Astrocyte of the hippocampus (primary cell): ENCODE results near the gene RND2.
"Not testable (repeated sequence)": the region's sequence is repeated elsewhere in the genome, so short reads cannot be mapped to it uniquely, and the experiment has no call there.

Source experiments
- DNase-seq: peaks from one replicate; pipeline ENCODE4 v3.0.0; 2011; ENCODE audit warnings: low read depth, low spot score

RND2 gene

DNA sequence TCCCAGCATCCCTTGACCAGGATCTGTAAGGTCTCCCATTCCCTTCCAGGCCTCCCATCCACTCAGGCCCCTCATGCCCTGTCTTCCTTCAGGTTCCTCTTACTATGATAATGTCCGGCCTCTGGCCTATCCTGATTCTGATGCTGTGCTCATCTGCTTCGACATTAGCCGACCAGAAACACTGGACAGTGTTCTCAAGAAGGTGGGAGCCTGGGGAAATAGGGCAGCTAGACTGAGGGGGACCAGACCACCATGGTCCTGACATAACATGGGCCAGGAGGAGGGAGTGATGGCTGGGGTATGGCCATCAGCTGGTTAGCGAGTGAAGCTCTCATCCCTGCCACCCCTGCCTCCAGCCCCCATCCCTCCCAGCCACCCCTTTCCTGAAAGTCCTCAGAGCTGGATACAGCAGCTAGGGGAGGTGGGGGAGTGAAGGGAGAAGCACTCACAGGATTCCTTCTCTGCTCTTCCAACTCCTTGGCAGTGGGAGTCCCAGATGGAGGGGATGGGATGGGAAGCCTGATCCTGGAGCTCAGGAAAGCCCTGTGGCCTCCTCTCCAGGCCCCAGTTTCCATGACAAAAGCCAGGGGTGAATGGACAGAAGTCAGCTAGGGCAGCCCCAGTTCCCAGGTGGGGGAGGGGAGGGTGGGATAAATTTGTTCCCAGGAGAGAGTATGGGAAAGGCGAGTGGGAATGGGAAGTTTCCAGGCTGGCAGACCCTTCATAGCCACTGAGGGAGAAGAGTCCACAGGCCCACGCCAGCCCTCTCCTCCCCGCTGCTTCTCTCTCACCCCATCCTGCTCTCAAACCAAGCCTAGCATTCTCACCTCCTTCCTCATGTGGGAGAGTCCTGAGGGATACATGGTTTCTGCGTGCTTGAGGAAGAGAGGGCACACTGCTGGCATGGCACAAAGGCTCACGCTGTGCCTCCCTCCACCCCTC, 2.3 kb downstream of the RND2 start:
- DNase-seq, result no peak

DNA sequence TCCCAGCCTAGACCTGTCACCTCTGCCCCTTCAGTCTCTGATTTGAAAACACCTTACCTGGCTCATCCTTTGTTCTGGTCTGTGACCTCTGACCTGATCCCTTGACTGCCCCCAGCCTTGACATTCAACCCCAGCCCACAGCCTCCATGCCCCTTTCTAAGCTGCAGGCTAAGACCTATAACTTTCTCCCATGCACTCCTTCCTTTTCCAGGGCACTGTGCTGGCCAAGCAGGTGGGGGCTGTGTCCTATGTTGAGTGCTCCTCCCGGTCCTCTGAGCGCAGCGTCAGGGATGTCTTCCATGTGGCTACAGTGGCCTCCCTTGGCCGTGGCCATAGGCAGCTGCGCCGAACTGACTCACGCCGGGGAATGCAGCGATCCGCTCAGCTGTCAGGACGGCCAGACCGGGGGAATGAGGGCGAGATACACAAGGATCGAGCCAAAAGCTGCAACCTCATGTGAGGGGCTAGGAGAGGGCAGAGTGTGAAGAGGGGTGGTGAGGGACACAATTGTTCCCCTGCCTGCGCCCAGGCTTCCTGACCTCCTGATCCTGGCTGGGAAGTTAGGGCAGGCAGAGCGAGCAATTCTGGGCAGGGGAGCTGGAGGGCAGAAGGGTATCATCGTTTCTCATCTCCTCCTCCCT, 3.3 kb downstream of the RND2 start:
- no peak for DNase-seq

GRCh38 chr17:43030137-43030767, 5.2 kb downstream of the RND2 start:
- no peak for DNase-seq

DNA sequence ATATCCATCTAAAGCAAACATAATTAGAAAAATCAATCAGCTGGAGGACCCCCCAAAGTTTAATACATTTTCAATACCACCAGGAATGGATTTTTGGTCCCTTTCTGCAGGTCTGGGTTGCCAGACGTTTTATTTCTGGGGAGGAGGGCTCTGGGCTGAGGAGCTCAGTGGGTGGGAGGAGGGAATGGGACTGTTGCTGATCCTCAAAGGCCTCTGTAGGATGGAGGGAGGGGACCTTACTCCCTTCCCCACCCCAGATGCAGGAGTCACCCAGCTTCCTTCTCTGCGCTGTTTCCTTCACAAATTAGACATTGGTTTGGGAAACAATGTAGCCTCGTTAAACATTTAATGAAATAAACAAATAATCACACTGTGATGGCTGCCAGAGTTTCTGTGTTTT, 6.6 kb downstream of the RND2 start:
- no peak for DNase-seq

DNA sequence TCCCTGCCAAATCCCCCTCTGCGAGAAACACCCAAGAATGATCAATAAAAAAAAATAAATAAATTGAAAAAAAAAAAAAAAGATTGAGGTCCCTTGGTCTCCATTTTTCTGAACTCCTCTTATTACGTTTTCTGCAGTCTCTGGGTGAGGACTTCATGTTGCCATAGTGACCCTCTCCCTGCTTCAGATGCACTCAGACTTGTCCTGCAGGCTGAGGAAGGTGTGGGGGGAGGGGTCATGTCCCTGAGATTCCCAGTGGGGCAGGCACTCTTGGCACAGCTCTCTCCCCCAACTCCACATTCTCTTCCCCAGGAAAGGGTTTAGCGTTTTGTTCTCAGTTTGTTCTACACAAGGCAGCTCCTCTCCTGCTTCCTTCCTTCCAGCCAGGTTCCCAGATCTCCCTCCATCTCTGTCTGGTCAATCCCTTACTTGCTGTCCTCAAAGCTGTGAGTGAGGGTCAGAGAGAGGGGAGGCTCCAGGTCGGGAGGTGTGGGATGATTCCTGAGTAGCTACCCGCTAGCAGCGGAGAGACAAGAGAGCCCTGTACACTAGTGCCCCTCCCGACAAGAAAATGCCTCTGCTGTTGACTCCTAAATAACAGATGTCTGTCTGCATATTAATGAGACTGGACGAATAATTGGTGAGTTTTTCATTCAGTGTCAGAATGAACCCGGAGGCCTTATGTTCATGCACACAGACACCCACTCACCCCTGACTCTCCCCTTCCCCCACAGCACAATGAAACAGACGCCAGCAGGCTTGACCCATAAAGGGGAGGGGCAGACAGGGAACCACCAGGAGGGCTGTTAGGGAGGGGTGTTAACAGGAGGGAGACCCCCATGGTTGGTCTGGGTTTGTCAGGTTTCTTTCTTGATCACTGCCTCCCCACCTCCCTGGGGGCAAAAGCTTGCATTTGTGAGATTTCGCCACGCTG, 9.2 kb downstream of the RND2 start:
- DNase-seq, result peak; percentile 18

GRCh38 chr17:43034894-43035293, 9.9 kb downstream of the RND2 start:
- no peak for DNase-seq

DNA sequence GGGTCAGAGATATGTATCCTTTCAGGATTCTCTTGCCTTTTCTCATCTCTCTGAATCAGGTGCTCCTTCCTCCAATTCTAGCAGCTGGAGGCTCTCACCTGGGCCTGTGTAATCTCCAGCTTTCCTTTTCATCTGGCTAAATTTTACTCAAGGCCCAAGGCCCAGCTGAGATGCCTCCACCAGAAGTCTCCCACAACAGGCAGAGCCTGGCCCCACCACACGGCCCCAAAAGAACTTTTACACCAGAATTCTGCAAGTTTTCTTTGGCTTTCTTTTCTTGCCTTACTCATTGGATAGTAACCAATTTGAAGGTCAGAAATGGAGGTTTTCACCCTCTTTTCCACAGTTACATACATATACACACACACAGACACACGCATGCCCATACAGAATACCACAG, 14.6 kb downstream of the RND2 start:
- DNase-seq, result no peak

DNA sequence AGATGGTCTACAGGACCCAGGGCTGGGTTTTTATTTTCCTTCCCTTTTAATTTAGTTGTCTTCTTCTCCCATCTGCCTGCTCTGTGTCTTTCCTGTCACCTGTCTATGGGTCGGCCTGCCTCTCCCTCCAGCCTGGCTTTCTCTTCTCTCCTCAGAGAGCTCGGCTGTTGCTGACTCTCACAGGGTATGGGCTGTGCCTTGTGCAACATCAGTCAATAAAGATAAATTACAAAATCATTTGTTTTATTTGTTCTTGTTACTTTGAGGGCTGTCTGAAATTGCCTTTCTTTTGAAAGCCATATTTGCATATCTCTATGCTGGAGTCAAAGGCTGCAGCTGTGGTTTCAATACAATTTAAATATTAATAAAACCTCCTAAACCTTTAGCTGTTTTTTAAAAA, 15.6 kb downstream of the RND2 start:
- DNase-seq, result no peak

- no peak for DNase-seq
Measured at GRCh38 chr17:43042025-43042628, 17.1 kb downstream of the RND2 start.

DNA sequence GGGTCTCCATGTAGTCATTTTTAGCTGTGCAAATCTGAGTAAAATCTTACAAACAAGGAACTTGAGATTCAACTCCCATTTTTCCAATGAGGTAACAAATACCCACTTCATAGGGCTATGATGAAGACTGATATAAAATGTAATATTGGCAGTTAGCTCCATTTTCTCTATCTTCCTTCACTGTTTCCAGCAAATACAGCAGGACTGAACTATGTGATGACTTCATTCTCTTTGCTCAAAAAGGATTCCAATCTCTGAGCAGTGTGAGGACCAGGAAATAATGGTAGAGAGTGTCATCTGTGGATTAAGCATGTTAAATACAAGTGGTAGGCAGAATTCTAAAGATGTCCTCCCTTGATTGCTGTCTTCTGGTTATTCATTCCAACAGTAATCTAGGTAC, 18.3 kb downstream of the RND2 start:
- DNase-seq, result no peak

DNA sequence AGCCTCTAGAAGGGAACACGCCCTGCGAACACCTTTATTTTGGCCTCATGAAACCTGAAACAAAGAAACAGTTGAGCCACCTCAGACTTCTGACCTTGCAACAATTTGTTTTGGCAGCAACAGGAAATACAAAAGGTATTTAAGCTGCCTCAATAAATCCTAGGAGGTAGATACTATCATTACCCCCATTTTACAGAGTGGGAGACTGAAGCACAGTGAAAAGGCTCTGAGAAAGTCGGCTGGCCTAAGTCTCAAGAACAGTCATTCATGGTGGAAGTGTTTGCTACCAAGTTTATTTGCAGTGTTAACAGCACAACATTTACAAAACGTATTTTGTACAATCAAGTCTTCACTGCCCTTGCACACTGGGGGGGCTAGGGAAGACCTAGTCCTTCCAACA, 19.0 kb downstream of the RND2 start:
- no peak for DNase-seq

DNA sequence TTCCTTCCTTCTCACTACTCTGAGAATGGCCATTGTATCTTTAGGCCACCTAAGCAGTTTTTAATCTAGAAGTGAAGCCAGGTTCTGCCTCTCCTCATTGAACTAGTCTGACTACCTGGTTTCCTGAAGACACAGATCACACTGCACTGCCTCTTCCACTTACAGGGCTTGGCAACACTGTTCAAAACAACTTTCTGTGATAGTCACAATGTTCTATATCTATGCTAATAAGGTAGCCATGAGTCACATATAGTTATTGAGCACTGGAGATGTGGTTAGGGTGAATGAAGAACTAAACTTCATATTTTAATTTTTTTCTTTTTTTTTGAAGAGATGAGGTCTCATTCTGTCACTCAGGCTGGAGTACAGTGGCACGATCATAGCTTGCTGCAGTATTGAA, 26.9 kb downstream of the RND2 start:
- peak; percentile 28 for DNase-seq

DNA sequence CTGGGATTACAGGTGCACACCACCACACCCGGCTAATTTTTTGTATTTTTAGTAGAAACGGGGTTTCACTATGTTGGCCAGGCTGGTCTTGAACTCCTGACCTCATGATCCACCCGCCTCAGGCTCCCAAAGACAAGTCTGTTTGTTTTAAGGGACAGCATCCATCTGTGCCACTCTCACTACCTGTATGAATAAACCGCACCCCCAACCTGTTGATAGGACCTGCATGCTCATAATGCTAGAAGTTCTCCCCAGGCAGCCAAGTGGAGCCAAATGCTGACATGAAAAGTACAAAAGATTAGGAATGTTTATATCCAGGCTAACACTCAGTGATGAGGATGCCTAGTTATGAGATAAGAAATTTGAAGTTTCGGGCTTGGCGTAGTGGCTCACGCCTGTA, 28.0 kb downstream of the RND2 start:
- DNase-seq, result not testable (repeated sequence)

DNA sequence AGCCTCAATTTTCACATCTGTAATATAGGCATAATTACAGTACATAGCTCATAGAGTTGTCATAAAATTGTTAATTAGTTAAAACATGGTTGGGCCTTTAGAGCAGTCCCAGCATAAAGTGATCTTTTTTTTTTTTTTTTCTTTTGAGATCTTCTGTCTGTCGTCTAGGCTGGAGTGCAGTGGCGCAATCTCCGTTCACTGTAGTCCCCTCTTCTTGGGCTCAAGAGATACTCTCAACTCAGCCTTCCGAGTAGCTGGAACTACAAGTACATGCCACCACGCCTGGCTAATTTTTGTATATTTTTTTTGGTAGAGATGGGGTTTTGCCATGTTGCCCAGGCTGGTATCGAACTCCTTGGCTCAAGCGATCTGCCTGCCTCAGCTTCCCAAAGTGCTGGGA, 31.0 kb downstream of the RND2 start:
- no peak for DNase-seq

DNA sequence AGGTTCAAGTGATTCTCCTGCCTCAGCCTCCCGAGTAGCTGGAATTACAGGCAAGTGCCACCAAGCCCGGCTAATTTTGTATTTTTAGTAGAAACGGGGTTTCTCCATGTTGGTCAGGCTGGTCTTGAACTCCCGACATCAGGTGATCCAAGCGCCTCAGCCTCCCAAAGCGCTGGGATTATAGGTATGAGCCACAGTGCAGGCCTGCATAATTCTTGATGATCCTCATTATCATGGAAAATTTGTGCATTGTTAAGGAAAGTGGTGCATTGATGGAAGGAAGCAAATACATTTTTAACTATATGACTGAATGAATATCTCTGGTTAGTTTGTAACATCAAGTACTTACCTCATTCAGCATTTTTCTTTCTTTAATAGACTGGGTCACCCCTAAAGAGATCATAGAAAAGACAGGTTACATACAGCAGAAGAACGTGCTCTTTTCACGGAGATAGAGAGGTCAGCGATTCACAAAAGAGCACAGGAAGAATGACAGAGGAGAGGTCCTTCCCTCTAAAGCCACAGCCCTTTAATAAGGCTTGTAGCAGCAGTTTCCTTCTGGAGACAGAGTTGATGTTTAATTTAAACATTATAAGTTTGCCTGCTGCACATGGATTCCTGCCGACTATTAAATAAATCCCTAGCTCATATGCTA, 38.1 kb downstream of the RND2 start:
- no peak for DNase-seq

DNA sequence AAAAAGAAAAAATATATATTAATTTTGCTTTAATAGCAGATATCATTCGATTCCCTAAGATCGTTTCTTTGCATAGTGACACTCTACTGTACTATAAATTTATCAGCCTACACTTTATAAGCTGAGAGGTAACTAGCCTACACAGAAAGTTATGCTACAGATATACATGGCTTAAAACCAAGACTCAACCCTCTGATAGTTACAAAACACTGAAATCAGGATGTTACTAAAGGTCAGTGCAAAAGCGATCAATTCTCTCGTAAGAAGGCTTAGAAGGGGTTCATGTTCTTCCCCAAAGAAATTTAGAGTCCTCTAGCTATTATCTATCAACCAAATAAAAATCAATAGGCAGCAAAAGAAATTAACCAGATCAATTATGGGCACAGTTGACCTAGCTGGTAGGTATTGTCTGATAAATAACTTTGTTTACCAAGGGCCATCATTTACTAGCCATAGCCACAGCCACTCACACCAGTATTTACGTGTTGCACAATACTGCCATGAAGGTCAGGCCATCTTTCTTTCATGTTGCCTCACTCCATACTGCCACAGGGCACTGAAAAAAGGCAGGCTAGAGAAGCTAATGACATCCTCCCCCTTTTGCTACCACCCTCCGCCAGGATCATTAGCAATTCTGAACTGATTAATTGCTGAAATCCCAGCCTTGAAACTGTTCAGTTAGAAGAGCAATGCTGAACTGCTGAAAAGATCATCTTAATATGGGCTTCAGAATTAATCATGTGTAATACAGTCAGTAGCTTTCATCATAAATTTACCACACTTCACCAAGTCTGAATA, 43.7 kb downstream of the RND2 start:
- DNase-seq, result peak; percentile 30

DNA sequence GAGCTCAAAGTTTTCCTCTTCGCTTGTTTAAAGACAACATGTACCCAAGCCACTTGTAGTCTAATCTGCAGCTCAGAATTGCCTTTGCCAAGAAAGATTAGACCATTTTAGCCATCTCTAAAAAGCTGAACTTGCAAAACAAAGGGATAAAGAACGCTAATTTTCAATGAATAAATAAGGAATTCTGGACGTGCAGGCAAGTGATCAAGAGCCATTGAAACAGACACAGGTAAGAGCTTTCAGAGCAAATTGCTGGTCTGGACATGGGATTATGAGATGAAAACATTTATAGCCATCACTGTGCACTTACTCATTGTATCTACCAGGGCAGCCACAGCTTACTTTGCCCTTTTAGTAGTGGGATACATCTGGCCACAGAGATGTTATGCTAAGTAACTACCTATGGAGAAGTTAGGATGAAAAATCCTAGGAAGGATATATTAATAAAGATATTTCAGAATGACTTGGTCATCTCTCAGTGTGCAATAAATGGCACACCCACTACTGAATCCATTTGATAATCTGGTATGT, 44.4 kb downstream of the RND2 start:
- no peak for DNase-seq

DNA sequence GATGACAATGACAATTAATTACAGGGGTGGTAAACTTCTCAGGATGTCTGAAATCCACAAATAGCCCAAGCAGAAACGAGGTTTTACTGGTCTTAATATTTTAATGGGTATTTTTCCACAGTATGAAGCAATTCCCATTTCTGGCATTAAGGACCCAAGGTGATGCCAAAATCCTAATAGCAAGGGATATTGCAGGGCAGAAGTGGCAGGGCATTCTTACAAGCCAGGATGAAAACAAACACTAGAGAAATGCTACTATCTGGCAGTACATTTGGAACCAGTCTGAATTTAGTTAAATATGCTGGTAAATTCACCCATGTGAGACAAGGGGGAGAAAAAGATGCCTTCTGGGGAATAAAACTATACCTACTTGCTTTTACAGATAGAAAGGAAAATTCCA, 45.2 kb downstream of the RND2 start:
- DNase-seq, result no peak

DNA sequence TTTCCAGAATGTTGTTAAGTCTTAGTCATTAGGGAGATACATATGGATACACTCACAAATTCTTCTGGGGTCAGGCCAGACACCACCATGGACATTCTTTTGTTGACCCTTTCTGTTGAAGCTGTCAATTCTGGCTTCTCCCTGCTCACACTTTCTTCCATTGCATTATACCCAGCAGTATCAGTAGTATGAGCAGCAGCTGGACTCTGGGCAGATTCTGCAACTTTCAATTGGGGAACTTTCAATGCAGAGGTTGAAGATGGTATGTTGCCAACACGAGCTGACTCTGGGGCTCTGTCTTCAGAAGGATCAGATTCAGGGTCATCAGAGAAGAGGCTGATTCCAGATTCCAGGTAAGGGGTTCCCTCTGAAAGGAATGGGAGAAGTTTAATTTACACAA, 45.8 kb downstream of the RND2 start:
- DNase-seq, result no peak

- no peak for DNase-seq
Measured at GRCh38 chr17:43074869-43075268, 49.8 kb downstream of the RND2 start.
